ENCODE results near the gene PEX11B. TPM values are rescaled to one million over a fixed set of nuclear protein-coding genes. Genes with fewer than 3 reads are reported as not detected.

PEX11B gene
- total and polyA plus RNA-seq, 2 of the 8 experiments (the other 6 are each of a cell fraction or from before 2014, with no cell fraction given), result 9.1 to 15.1 TPM

DNA sequence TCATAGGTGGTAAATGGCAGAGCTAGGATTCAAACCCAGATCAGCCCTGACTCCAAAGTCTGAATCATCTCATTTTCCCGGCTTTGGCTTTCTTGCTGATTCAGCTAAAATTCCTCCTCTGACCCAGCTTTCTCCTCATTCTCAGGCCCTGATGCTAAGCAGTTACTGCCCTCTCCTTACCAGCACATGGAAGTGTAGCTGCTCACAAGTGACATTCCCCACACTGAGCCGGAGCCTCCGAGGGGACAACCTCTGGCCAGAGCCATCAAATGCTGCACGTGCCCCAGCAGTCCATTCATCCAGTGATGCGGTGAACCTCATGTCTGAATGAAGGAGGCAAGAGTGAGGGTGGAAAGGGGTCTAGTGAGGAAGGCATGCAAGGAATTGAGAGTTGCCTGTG is 19.8 kb downstream of the PEX11B start:
- H3K23me2 ChIP-seq (ENCODE audit: low read depth, low read length), result no peaks in the 10 kb centered on the region; the same call in 1 of the 2 replicates
- H2BK15ac ChIP-seq (ENCODE audit: low read length), result no peak overlapping the region
- H3K56ac ChIP-seq (replicated peaks; ENCODE audit: insufficient read length, low read depth, low read length), result no peak overlapping the region
- no peaks in the 10 kb centered on the region; a peak in 1 of 7 replicates for H3K27me3 ChIP-seq (replicated peaks in 1 of 4; ENCODE audit: control insufficient read depth in 3 of 4, extremely low read depth in 1 of 4, insufficient read depth in 3 of 4, low read length in 3 of 4)
- H4K20me1 ChIP-seq (replicated peaks in 1 of 2; ENCODE audit: control insufficient read depth in 1 of 2, insufficient read depth in 2 of 2, low read length in 2 of 2), result no peaks in the 10 kb centered on the region
- peak overlapping the region; percentile 71; the same call in 1 of the 2 replicates for H2BK12ac ChIP-seq (ENCODE audit: low read depth, low read length)
- no peak overlapping the region for H3K18ac ChIP-seq (ENCODE audit: extremely low read depth, low read length)
- no peak overlapping the region for H3K27ac ChIP-seq (ENCODE audit: low read depth, low read length)
- ChIA-PET POLR2A (ENCODE audit: partially characterized antibody) (interaction anchor here (1.3 kb wide), 1 partner anchor 29 kb away, joined by 4 read pairs; the partner anchor contains the start of gene RBM8A), CTCF (ENCODE audit: partially characterized antibody) (interaction anchor here (0.7 to 9.5 kb wide), 6 partner anchors 7 to 75 kb away, joined by 3 to 74 read pairs (median 3); partner anchors contain the start of genes ITGA10 and NUDT17)
- H3K4me1 ChIP-seq (replicated peaks in 1 of 4; ENCODE audit: control insufficient read depth in 3 of 4, insufficient read depth in 4 of 4, low read length in 3 of 4), result no peaks in the 10 kb centered on the region
- H3K79me1 ChIP-seq (ENCODE audit: low read depth, low read length), result no peaks in the 10 kb centered on the region
- no peak overlapping the region for H4K8ac ChIP-seq (ENCODE audit: extremely low read depth, insufficient read depth, low read length)
- no peak overlapping the region for H3K9ac ChIP-seq (replicated peaks in 1 of 4; ENCODE audit: extremely low read depth in 1 of 4, low read depth in 3 of 4, low read length in 3 of 4)
- H3K36me3 ChIP-seq (ENCODE audit: control insufficient read depth in 2 of 4, insufficient read depth in 4 of 4, low read length in 3 of 4), result no peaks in the 10 kb centered on the region
- DNase-seq (ENCODE audit: low read depth in 1 of 2, low spot score in 2 of 2) (no peak), FAIRE-seq (no peak)
- no peak overlapping the region for H2BK120ac ChIP-seq (replicated peaks; ENCODE audit: low read depth, low read length)
- H3K9me3 ChIP-seq (ENCODE audit: insufficient read depth in 2 of 2, low read depth in 1 of 2, low read length in 1 of 2), result no peaks in the 10 kb centered on the region
- H3K79me2 ChIP-seq (ENCODE audit: control insufficient read depth in 1 of 2, insufficient read depth in 2 of 2, low read length in 2 of 2), result no peaks in the 10 kb centered on the region
- no peak overlapping the region for H2AFZ ChIP-seq (ENCODE audit: low read length)
- peak; percentile 95 for TF ChIP-seq MAFK (IDR thresholded peaks at IDR 0.05; ENCODE audit: low read depth, low read length)
- no peak for TF ChIP-seq USF2 (IDR thresholded peaks at IDR 0.05; ENCODE audit: low read length)
- H2BK5ac ChIP-seq (ENCODE audit: low read depth, low read length), result no peak overlapping the region
- no peak overlapping the region for H3K4me2 ChIP-seq (ENCODE audit: insufficient read depth in 1 of 2, low read depth in 2 of 2, low read length in 2 of 2)
- no peak overlapping the region for H2BK20ac ChIP-seq (ENCODE audit: low read length)
- H4K5ac ChIP-seq (ENCODE audit: insufficient read length, low read depth, low read length), result no peak overlapping the region
- H3K23ac ChIP-seq (ENCODE audit: insufficient read length), result no peak overlapping the region
- H3K4ac ChIP-seq (replicated peaks; ENCODE audit: insufficient read length, low read depth, low read length), result no peak overlapping the region
- no peak overlapping the region for H4K91ac ChIP-seq (replicated peaks; ENCODE audit: insufficient read length, low read length)
- 92% methylated on average over 5 of the region's 5 CpGs; no CpG with 5 or more reads in 1 of the 2 experiments for WGBS, 2 experiments (ENCODE audit: extremely low coverage in 1 of 2, insufficient coverage in 1 of 2, insufficient read length in 1 of 2, insufficient replicate concordance in 2 of 2, low coverage in 1 of 2, low lambda C conversion rate in 2 of 2, missing lambda C conversion rate in 1 of 2)
- H3K4me3 ChIP-seq (ENCODE audit: extremely low read depth in 1 of 4, insufficient read depth in 2 of 4, low read depth in 3 of 4, low read length in 4 of 4), result no peak overlapping the region
- no peak overlapping the region for H2AK5ac ChIP-seq (ENCODE audit: low read depth, low read length)
- H3K14ac ChIP-seq (ENCODE audit: insufficient read length), result no peak overlapping the region
